Caco-2 (cell line): Measurements from ENCODE around the gene RASSF3. TPM values are rescaled to one million over a fixed set of nuclear protein-coding genes. Genes with fewer than 3 reads are reported as not detected.

Experiments used
- BruUV-seq: library from RNA; stranded (reverse); fragments of 400-500 nt; replicated peaks from 2 replicates; lab custom pipeline; 2021; lab: Mats Ljungman, UMichigan
- CTCF ChIA-PET: fragments of 300-600 bp; sonication (Branson Sonifier 250); formaldehyde crosslinking; loops from one replicate; lab custom pipeline; 2022; ENCODE audit warnings: antibody characterized with exemption; lab: Charles Lee
- POLR2A ChIA-PET: fragments of 300-600 bp; sonication (Branson Sonifier 250); formaldehyde crosslinking; loops from one replicate; lab custom pipeline; 2022; ENCODE audit warnings: antibody characterized with exemption; lab: Charles Lee
- DNase-seq, 2 experiments: peaks; one replicate each; pipeline versions ENCODE4 v3.0.0 to v3.0.0-alpha.2; 2020 to 2022
- H3K27me3 ChIP-seq: replicated peaks from 2 replicates; pipeline ENCODE4 v1.6.0; 2011; ENCODE audit warnings: low read length; ENCODE audit not compliant: control insufficient read depth, insufficient read depth
- H3K36me3 ChIP-seq: 2 replicates; pipeline ENCODE4 v1.5.1; 2011; ENCODE audit warnings: low read length; ENCODE audit not compliant: control insufficient read depth, insufficient read depth
- H3K4me1 ChIP-seq: fragments of 250-450 bp; sonication (Bioruptor Pico); 2 replicates; pipeline ENCODE4 v1.5.1; 2020; ENCODE audit warnings: mild to moderate bottlenecking
- H3K4me3 ChIP-seq: 2 replicates; pipeline ENCODE4 v1.5.1; 2011; ENCODE audit warnings: low read depth, mild to moderate bottlenecking, control low read depth, low read length
- H3K9me3 ChIP-seq: fragments of 250-450 bp; sonication (Bioruptor Pico); 2 replicates; pipeline ENCODE4 v1.5.1; 2020; ENCODE audit warnings: mild to moderate bottlenecking, moderate library complexity
- H3K27ac Mint-ChIP-seq: one replicate; pipeline ENCODE4 v1.8.0; 2022; ENCODE audit warnings: mixed read lengths; ENCODE audit not compliant: unreplicated experiment
- H3K27me3 Mint-ChIP-seq: one replicate; pipeline ENCODE4 v1.8.0; 2022; ENCODE audit warnings: mixed read lengths; ENCODE audit not compliant: insufficient read depth, unreplicated experiment
- H3K36me3 Mint-ChIP-seq: one replicate; pipeline ENCODE4 v1.8.0; 2022; ENCODE audit warnings: mild to moderate bottlenecking, mixed read lengths; ENCODE audit not compliant: insufficient read depth, unreplicated experiment
- H3K4me1 Mint-ChIP-seq: one replicate; pipeline ENCODE4 v1.8.0; 2022; ENCODE audit warnings: low read depth, mixed read lengths; ENCODE audit not compliant: unreplicated experiment
- H3K4me3 Mint-ChIP-seq: one replicate; pipeline ENCODE4 v1.8.0; 2022; ENCODE audit warnings: mild to moderate bottlenecking, moderate library complexity, mixed read lengths; ENCODE audit not compliant: unreplicated experiment
- H3K9me3 Mint-ChIP-seq: one replicate; pipeline ENCODE4 v1.8.0; 2022; ENCODE audit warnings: mixed read lengths; ENCODE audit not compliant: unreplicated experiment
- CTCF ChIP-seq, 2 experiments: fragments of 200-600 bp in 1 of 2; IDR thresholded peaks; 1 replicate in 1 of 2; 2 replicates in 1 of 2; pipeline versions ENCODE4 v1.5.1 to v1.8.0; 2011 to 2022; ENCODE audit warnings: antibody characterized with exemption in 1 of 2, control low read depth in 1 of 2, inconsistent platforms in 1 of 2, low read depth in 1 of 2, low read length in 1 of 2, mild to moderate bottlenecking in 1 of 2, moderate library complexity in 1 of 2; ENCODE audit not compliant: insufficient read depth in 1 of 2, severe bottlenecking in 1 of 2, unreplicated experiment in 1 of 2
- intact Hi-C: fragments of 100-400 bp; cut with micrococcal nuclease; formaldehyde crosslinking; loops from one replicate; pipeline ENCODE4 v1.10.0; 2022; ENCODE audit not compliant: unreplicated experiment
- total RNA-seq: library from RNA; stranded (reverse); gene quantifications from 2 replicates; pipeline ENCODE4 v1.2.3, GENCODE V29; 2022

Gene RASSF3
- total RNA-seq, 1 experiment from 2014 or later, result 25.7 TPM

- H3K4me1 ChIP-seq, result peaks cover 14% of the 10 kb centered on the region
- no peaks in the 10 kb centered on the region for H3K27me3 ChIP-seq
- ChIA-PET POLR2A (no interaction called here), CTCF (no interaction called here)
- H3K9me3 ChIP-seq, result no peaks in the 10 kb centered on the region
- H3K4me3 ChIP-seq, result no peak overlapping the region
- Mint-ChIP-seq H3K36me3 (peaks cover 11% of the 10 kb centered on the region), H3K4me1 (peaks cover 18% of the 10 kb centered on the region), H3K9me3 (no peaks in the 10 kb centered on the region), H3K27me3 (no peaks in the 10 kb centered on the region), H3K27ac (no peak overlapping the region), H3K4me3 (no peak overlapping the region)
- DNase-seq, result no peak
- TF ChIP-seq CTCF (IDR thresholded peaks at IDR 0.05; ENCODE audit: insufficient read depth in 1 of 2, low read depth in 1 of 2, low read length in 1 of 2, severe bottlenecking in 1 of 2, unreplicated experiment in 1 of 2), result no peak
- intact Hi-C loops, result no loop called here
- H3K36me3 ChIP-seq, result no peaks in the 10 kb centered on the region
- no TSS peak for BruUV-seq
Observed at GRCh38 chr12:64600164-64600561, 10.1 kb upstream of the RASSF3 start.

- Histone ChIP-seq H3K27me3 (no peaks in the 10 kb centered on the region), H3K4me3 (no peak overlapping the region), H3K9me3 (no peaks in the 10 kb centered on the region), H3K36me3 (no peaks in the 10 kb centered on the region), H3K4me1 (no peaks in the 10 kb centered on the region)
- peaks cover under 1% of the 10 kb centered on the region for H3K4me1 Mint-ChIP-seq
- intact Hi-C loops, result no loop called here
- no peaks in the 10 kb centered on the region for H3K27me3 Mint-ChIP-seq
- TF ChIP-seq CTCF (IDR thresholded peaks at IDR 0.05; ENCODE audit: insufficient read depth in 1 of 2, low read depth in 1 of 2, low read length in 1 of 2, severe bottlenecking in 1 of 2, unreplicated experiment in 1 of 2), result no peak
- no peak overlapping the region for H3K4me3 Mint-ChIP-seq
- no peak for DNase-seq
- ChIA-PET CTCF (interaction anchor here (0.6 kb wide), 2 partner anchors 45 to 80 kb away, joined by 3 read pairs; no protein-coding TSS in a partner anchor), POLR2A (no interaction called here)
- peaks cover under 1% of the 10 kb centered on the region for H3K36me3 Mint-ChIP-seq
- H3K27ac Mint-ChIP-seq, result no peak overlapping the region
- H3K9me3 Mint-ChIP-seq, result no peaks in the 10 kb centered on the region
- no TSS peak for BruUV-seq
Observed at GRCh38 chr12:64603183-64603841, 7.0 kb upstream of the RASSF3 start.

- ChIA-PET POLR2A (no interaction called here), CTCF (interaction anchor here (0.7 to 1.4 kb wide), 5 partner anchors 11 to 89 kb away, joined by 3 to 9 read pairs (median 3); no protein-coding TSS in a partner anchor)
- Mint-ChIP-seq H3K4me3 (peak overlapping the region; percentile 80), H3K27me3 (no peaks in the 10 kb centered on the region), H3K9me3 (no peaks in the 10 kb centered on the region), H3K4me1 (peaks cover 7% of the 10 kb centered on the region), H3K27ac (peak overlapping the region; percentile 83), H3K36me3 (peaks cover 16% of the 10 kb centered on the region)
- DNase-seq, result peak; percentile 55 to 66
- no TSS peak for BruUV-seq
- peaks cover 5% of the 10 kb centered on the region; the same call in 1 of the 2 replicates for H3K4me1 ChIP-seq
- H3K9me3 ChIP-seq, result no peaks in the 10 kb centered on the region
- H3K4me3 ChIP-seq, result peak overlapping the region; percentile 95
- TF ChIP-seq CTCF (IDR thresholded peaks at IDR 0.05; ENCODE audit: insufficient read depth in 1 of 2, low read depth in 1 of 2, low read length in 1 of 2, severe bottlenecking in 1 of 2, unreplicated experiment in 1 of 2), result no peak
- no peaks in the 10 kb centered on the region for H3K27me3 ChIP-seq
- H3K36me3 ChIP-seq, result no peaks in the 10 kb centered on the region
- intact Hi-C loops, result loop anchor here (1.0 to 2.0 kb wide), 3 partner anchors 60 to 88 kb away; no protein-coding TSS in a partner anchor
Observed at GRCh38 chr12:64608901-64609535, 1.3 kb upstream of the RASSF3 start.
